DMS53 treated with DMSO at 0.1 percent for 48 hours (cell line): Measurements from ENCODE around the gene AP1S1.

ENCODE experiments used
- DNase-seq: peaks from one replicate; lab custom pipeline; 2025; ENCODE audit not compliant: unreplicated experiment; lab: John Stamatoyannopoulos, UW

AP1S1 gene

GRCh38 chr7:101169838-101170551, 15.7 kb downstream of the AP1S1 start:
- DNase-seq: peak; percentile 42

GRCh38 chr7:101170617-101171441, 16.6 kb downstream of the AP1S1 start:
- DNase-seq: no peak

GRCh38 chr7:101171442-101171837, 17.2 kb downstream of the AP1S1 start:
- no peak for DNase-seq

- DNase-seq: peak; percentile 72
Observed at GRCh38 chr7:101172005-101172853, 18.0 kb downstream of the AP1S1 start.

GRCh38 chr7:101172854-101173751, 18.8 kb downstream of the AP1S1 start:
- DNase-seq: peak; percentile 61

GRCh38 chr7:101173752-101174244, 19.5 kb downstream of the AP1S1 start:
- no peak for DNase-seq

- no peak for DNase-seq
Observed at GRCh38 chr7:101174322-101174854, 20.1 kb downstream of the AP1S1 start.

GRCh38 chr7:101175664-101176063, 21.4 kb downstream of the AP1S1 start:
- DNase-seq: no peak

- DNase-seq: no peak
Observed at GRCh38 chr7:101177644-101178043, 23.4 kb downstream of the AP1S1 start.

GRCh38 chr7:101179117-101179516, 24.8 kb downstream of the AP1S1 start:
- no peak for DNase-seq

GRCh38 chr7:101179713-101180112, 25.4 kb downstream of the AP1S1 start:
- no peak for DNase-seq

- DNase-seq: no peak
Observed at GRCh38 chr7:101180130-101180755, 26.0 kb downstream of the AP1S1 start, which contains the start of gene NAT16. TSS of gene NAT16 (minus strand) at chr7:101180293. CDS start at chr7:101174807, 5,486 bp downstream.

- no peak for DNase-seq
Observed at GRCh38 chr7:101185258-101185839, 31.1 kb downstream of the AP1S1 start.

- DNase-seq: no peak
Observed at GRCh38 chr7:101186194-101186593, 31.9 kb downstream of the AP1S1 start.

GRCh38 chr7:101186844-101187428, 32.7 kb downstream of the AP1S1 start:
- no peak for DNase-seq

- DNase-seq: no peak
Observed at GRCh38 chr7:101189109-101189508, 34.8 kb downstream of the AP1S1 start.

GRCh38 chr7:101195884-101196283, 41.6 kb downstream of the AP1S1 start:
- DNase-seq: no peak

GRCh38 chr7:101197991-101198390, 43.7 kb downstream of the AP1S1 start:
- no peak for DNase-seq

- DNase-seq: no peak
Observed at GRCh38 chr7:101198476-101198875, 44.2 kb downstream of the AP1S1 start.
